GM08714 (cell line): ENCODE measurements around the gene ALLC.

Source experiments
- H3K4me3 ChIP-seq: fragments of 200-500 bp; sonication (Bioruptor generic); 2 replicates; pipeline ENCODE4 v1.5.1; 2014; ENCODE audit warnings: mild to moderate bottlenecking, low read length, inconsistent platforms
- ZNF274 ChIP-seq: IDR thresholded peaks from 2 replicates; pipeline ENCODE4 v1.6.1; 2012; ENCODE audit warnings: mild to moderate bottlenecking, low read depth, low read length

The ALLC gene

DNA sequence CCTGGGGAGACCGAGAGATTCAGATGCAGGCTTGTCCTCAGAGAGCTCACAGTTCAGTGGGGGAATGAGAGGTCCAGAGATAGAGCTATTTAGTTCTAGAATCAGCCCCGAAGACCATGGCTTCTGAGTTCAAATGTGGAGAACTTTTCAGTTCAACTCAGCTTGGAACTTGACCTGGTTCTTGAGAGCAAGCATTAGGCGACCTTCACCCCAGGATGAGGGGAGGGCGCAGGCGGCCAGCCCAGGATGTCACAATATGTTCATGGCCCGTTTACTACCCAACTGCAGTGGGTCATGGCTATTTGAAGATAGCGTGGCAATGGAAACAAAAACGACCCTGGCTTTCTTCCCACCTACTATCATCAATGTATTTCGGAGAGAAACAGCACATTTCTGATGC lies 79.1 kb downstream of the ALLC start:
- no peak overlapping the region for H3K4me3 ChIP-seq
- TF ChIP-seq ZNF274 = no peak

DNA sequence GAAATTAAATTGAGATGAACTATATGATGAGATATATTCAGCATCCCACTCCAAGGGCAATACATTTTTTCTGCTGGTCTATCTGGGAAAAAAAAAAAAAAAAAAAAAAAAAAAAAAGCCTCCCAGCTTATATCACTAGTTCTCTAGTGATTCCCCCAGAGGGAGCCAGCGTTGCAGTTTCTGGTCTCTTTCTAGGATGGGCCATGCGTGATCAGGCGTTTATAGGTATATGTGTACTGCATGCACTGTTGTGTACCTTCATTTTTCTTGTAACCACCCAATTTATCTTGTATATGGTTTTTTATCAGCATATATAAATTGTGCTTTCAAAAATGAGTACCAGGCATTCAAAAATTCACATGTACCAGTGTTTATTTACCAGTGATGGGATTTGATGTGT lies 80.5 kb downstream of the ALLC start:
- TF ChIP-seq ZNF274 = no peak
- no peak overlapping the region for H3K4me3 ChIP-seq

DNA sequence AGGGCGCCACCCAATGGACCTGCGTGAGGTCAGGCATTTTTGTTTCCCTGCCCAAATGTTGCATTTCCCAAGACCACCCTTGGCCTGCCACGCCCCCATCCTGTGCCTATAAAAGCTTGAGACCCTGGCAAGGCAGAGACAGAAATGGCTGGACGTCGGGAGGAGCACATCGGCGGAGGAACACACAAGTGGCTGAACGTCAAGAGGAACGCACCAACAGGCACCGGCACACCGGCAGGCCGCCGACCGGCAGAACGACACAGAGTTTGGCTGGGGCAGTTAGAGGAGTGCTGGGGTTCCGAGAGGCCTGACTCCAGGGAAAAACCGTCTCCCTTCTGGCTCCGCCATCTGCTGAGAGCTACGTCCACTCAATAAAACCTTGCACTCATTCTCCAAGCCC lies 81.3 kb downstream of the ALLC start:
- H3K4me3 ChIP-seq = no peak overlapping the region
- no peak for TF ChIP-seq ZNF274

DNA sequence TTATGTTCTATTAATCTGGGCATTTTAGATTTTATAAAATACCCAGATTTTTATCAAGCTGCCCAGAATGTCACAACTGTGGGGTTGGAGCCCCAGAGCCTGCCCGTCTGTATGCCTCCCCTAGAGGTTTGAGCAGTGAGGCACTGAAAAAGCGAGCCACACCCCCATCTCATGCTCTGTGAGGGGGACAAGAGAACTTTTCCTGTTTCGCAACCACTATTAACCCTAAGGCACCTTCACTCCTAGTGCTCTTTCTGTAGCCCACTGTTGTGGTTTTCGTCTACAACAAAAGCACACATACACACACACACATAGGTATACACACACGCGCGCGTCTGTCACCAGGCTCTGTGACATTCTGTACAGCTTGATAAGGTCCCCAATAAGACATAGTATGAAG lies 83.4 kb downstream of the ALLC start:
- no peak overlapping the region for H3K4me3 ChIP-seq
- no peak for TF ChIP-seq ZNF274

DNA sequence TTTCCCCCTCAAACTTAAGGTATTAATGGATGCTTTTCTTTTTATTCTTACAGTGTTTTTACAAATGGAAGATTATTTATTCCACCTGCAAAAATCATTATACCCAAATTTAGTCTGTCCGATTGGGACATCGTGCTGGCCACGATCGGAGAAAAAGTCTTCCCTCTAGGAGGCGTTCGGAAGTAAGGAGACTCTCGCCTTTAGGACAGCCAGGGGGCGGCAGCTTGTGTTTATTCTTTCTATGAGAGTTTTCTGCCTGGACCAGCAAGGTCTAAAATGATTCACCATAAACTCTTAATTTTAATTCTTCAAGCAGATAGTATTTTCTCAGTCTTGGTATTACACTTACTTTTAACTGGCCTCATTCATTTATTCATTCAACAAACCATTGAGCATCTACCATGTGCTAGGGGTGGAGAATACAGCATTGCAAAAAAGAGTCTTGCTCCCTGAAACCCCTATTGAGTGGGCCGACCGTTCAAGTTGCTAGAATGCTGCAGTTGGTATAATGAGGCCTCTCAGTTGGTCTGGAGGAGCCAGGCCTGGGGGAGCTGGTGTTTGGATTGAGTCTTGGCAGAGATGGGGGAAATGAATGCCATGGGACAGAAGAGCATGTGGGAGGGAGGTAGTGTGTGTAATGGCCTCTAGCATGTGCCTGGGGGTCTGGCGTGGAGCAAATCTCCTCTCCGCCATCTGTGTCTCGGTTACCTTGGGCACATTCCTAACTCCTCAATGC lies 84.0 kb downstream of the ALLC start:
- no peak overlapping the region for H3K4me3 ChIP-seq

DNA sequence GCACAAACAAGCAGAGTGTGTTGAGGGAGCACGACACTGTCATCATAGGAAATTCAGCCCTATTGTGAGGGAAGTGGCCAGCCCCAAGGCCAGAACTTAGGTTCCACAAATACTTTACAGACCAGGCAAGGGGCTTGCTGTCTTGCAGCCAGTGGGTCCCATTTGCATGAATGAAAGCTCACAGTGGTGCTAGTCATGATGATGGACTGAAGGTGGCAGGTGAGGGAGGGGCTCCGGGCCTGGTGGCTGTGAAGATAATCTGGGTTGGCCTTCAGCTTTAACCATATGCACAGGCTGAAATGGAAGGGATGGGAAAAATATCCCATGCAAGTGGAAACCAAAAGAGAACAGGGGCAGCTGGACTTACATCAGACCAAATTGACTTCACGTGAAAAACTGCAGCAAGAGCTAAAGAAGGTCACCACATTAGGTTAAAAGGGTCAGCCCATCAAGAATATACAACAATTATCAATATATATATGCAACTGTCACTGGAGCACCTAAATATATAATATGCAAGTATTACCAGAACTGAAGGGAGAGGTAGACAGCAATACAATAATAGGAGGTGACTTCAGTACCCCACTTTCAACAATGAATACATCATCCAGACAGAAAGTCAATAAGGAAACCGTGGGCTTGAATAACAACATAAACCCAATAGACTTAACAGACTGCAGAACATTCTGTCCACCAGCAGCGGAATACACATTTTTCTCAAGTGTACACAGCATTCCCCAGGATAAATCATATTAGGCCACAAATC lies 84.9 kb downstream of the ALLC start:
- no peak overlapping the region for H3K4me3 ChIP-seq
- no peak for TF ChIP-seq ZNF274

More for the DNA sequence above, 84.0 kb downstream of the ALLC start:
- no peak for TF ChIP-seq ZNF274

DNA sequence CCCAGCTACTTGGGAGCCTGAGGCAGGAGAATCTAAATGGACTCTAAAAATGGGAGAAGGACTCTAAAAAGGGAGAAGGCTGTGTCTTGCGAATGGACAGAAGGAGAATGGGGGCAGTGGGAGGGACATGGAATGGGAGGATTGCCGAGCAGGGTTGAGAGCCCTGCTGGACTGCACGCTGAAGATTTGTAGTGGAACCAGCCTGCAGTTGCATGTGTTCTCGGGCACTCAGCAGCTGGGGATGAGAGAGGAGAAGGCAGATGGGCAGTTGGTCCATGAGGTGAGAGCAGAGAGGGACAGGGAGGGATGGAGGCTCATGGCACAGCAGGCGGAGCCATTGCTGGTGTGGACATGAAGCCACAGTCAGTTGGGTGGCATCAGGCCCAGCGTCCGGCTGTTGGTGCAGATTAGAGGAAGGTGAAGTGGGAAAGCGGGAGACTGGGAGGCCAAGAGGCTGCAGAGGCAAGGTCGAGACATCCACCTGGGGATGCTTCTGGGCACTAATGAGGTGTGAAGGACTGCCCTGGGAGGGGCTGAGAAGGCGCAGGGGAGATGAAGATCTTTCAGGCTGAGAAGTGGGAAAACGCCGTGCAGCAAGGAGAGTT lies 86.1 kb downstream of the ALLC start:
- no peak for TF ChIP-seq ZNF274

DNA sequence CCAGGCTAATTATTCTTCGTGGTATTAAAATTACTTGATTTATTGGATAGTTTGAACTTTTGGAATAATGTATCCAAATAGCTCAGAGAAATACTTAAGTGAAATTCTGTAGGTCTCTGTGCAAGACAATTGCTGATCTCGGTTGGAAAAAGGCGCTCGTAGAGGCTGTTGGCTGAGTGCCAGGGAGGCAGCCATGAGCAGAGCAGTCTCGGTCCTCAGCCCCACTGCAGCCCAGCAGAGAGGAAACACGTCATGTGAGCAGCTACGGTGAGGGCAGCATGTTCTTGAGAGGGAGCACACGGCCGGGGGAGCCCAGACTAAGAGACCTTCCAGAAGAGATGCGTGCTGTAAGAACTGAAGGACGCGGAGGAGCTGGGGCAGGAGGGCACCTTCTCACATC lies 87.9 kb downstream of the ALLC start:
- H3K4me3 ChIP-seq = no peak overlapping the region
- no peak for TF ChIP-seq ZNF274

More for the DNA sequence above, 86.1 kb downstream of the ALLC start:
- H3K4me3 ChIP-seq = no peak overlapping the region

DNA sequence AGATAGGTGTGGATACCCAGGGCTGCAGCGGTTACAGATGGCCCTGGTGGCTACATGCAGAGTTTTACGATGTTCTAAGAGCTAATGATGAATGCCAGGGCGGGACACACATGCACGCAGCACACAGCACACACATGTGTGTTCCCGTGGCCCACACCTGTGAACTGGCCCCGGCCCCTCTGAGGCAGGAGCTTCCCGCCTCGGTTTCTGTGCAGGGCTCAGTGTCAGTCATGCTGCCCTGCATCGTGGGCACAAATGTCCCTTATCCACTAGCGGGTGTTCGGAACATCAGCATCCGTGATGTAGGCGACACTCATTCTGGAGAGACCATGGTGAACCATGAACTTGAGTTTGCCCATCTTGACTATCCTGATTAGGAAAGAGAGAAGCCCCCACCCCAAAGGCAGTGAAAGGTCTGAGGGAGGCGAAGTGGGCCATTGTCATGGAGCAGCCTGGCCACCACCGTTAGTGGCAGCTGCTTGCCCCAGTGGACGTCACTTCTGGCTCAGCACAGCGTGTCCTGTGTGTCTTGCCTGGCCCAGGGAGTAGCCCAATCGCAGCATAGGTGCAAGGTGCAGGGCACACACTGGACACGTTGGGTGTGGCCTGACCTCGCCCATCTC lies 89.1 kb downstream of the ALLC start:
- no peak for TF ChIP-seq ZNF274
- no peak overlapping the region for H3K4me3 ChIP-seq

DNA sequence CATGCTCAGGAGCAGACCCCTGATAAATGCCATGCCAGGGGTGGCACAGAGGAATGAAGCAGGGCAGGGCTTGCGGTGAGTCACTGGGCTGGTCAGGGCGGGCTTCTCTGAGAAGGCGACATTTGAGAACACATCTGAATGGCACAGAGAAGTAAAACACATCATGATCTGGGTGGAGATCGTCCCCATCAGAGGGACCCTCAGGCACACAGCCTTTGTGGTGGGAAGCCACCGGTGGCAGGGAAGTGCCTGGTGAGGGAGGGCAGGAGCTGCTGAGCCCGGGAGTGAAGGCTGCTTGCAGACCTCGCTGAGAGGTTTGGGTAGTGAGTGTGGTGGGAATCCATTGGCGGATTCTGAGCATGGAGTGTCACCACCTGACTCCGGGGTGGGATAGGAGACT lies 89.8 kb downstream of the ALLC start:
- H3K4me3 ChIP-seq = no peak overlapping the region
- no peak for TF ChIP-seq ZNF274

DNA sequence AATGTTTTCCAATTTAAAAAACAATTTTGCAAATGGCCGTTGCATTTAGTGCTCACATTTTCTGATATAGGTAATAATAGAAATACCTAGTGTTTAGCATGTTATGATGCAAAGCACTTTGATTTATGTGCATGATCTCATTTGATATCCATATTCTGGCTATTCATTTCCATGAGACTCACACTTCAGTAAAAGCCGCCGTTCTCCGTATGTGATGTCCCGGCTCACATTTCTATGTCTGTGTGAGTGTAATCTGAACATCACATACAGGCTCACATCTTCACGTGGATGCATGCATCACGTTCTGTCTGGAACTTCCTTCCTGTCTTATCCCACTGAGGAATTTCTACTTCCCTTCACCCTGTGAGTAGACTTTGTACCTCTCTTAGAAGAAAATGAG lies 91.2 kb downstream of the ALLC start:
- no peak overlapping the region for H3K4me3 ChIP-seq
- no peak for TF ChIP-seq ZNF274

DNA sequence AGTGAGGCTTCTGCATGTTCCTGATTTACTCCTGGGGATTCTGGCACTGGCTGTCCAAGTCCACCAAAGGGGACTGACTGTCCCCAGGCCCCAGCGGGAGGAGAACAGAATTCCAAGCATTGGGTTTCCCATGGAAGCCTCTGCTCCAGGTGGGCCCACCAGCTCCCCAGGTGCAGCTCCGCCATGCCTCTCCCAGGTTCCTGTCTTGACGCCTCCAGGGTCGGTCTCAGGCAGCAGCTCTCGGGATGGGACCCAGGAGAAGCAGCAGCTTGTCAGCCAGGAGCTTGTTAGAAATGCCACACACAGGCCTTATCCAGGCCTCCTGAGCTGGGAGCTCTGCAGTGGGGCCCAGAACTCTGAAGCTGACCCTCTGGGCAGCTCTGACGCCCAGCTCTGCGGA lies 93.3 kb downstream of the ALLC start:
- no peak for TF ChIP-seq ZNF274
- no peak overlapping the region for H3K4me3 ChIP-seq

DNA sequence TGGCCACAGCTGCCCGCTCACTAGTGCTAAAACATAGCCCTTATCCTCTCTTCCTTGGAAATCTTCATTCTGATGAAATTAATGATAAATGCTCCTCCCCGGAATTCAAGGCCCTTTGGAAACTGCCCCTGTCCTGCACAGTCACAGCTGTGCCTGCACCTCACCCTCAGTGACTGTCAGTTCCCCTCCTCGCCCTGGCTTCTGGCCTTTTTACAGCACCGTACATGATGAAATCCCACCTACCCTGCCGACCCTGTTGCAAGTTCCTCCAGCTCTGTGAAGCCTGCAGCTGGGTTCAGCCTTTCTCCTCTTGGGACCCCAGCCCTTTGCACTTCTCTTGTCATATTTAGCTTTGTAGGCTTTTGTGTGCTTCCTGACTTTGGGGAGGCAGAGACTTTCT lies 93.8 kb downstream of the ALLC start:
- H3K4me3 ChIP-seq = no peak overlapping the region
- TF ChIP-seq ZNF274 = no peak
